Gastroesophageal sphincter (tissue), 4 donors: Measurements from ENCODE around the gene ARID3A. TPM values are rescaled to one million over a fixed set of nuclear protein-coding genes. Genes with fewer than 3 reads are reported as not detected.
A peak's percentile ranks its signal among the peaks of the same experiment; 100 is the strongest.
"Not testable (repeated sequence)": the region's sequence is repeated elsewhere in the genome, so short reads cannot be mapped to it uniquely, and the experiment has no call there.

Experiments used
- ATAC-seq: fragments of 150-250 bp; one replicate; pipeline ENCODE4 v1.9.1; 2016; ENCODE audit warnings: mild to moderate bottlenecking, moderate library complexity
- H3K27ac ChIP-seq, 4 donors: fragments of 200-600 bp; sonication (generic) in 3 of 4; 1 replicate in 3 of 4; 2 replicates in 1 of 4; pipeline ENCODE4 v1.5.1; 2016 to 2019
- H3K27me3 ChIP-seq: fragments of 200-600 bp; sonication (generic); one replicate; pipeline ENCODE4 v1.5.1; 2019
- H3K36me3 ChIP-seq, 2 donors: fragments of 200-600 bp; sonication (generic); one replicate each; pipeline ENCODE4 v1.5.1; 2019; ENCODE audit warnings: control low read depth in 1 of 2
- H3K4me1 ChIP-seq, 3 donors: fragments of 200-600 bp; sonication (generic); 1 replicate in 2 of 3; 2 replicates in 1 of 3; pipeline ENCODE4 v1.5.1; 2016 to 2019; ENCODE audit warnings: control low read depth in 2 of 3
- H3K4me3 ChIP-seq, 2 donors: fragments of 200-600 bp; sonication (generic); one replicate each; pipeline ENCODE4 v1.5.1; 2019; ENCODE audit warnings: mild to moderate bottlenecking in 1 of 2, moderate library complexity in 1 of 2
- H3K9me3 ChIP-seq, 3 donors: fragments of 200-600 bp; sonication (generic); one replicate each; pipeline ENCODE4 v1.5.1; 2017 to 2019; ENCODE audit warnings: control low read depth in 2 of 3
- CTCF ChIP-seq, 4 experiments: fragments of 200-600 bp in 2 of 4; fragments of 450-650 bp in 2 of 4; sonication (generic) in 1 of 4; IDR thresholded peaks; one replicate each; pipeline ENCODE4 v1.5.1; 2017 to 2019; ENCODE audit warnings: antibody characterized with exemption in 4 of 4, mild to moderate bottlenecking in 2 of 4, moderate library complexity in 2 of 4
- EP300 ChIP-seq: sonication (generic); formaldehyde crosslinking; IDR thresholded peaks from one replicate; pipeline ENCODE4 v1.6.1; 2017; ENCODE audit warnings: antibody characterized with exemption, mild to moderate bottlenecking
- POLR2A ChIP-seq, 2 donors: fragments of 450-650 bp; IDR thresholded peaks; one replicate each; pipeline ENCODE4 v1.6.1; 2017; ENCODE audit warnings: antibody characterized with exemption in 2 of 2, mild to moderate bottlenecking in 2 of 2, moderate library complexity in 1 of 2
- POLR2AphosphoS5 ChIP-seq: sonication (generic); formaldehyde crosslinking; IDR thresholded peaks from one replicate; pipeline ENCODE4 v1.6.1; 2017; ENCODE audit warnings: antibody characterized with exemption
- whole genome bisulfite sequencing, 2 donors: methylation state at CpG; one replicate each; pipeline ENCODE4 v1.1.5; 2018; ENCODE audit warnings: low coverage in 1 of 2; 5-methylcytosine and 5-hydroxymethylcytosine counted together
- total RNA-seq, 4 donors: library from RNA; depleted of rRNA; stranded (reverse); fragments of >200 nt; gene quantifications; one replicate each; pipeline ENCODE4 v1.1.0, GENCODE V29; 2016

The ARID3A gene
- total RNA-seq, 4 donors from 2014 or later = 3.6 to 6.2 (median 4.9) TPM

- no peak for ATAC-seq
- peaks cover 0 to 24% (median 5%) of the 10 kb centered on the region in 3 donors for H3K4me1 ChIP-seq
- peaks cover 0 to 72% of the 10 kb centered on the region in 2 donors for H3K36me3 ChIP-seq
- H3K4me3 ChIP-seq = no peak overlapping the region
- no peaks in the 10 kb centered on the region for H3K27me3 ChIP-seq
- TF ChIP-seq POLR2AphosphoS5 = no peak
- TF ChIP-seq CTCF (IDR thresholded peaks at IDR 0.05) = no peak
- TF ChIP-seq EP300 = no peak
- no peak for TF ChIP-seq POLR2A (IDR thresholded peaks at IDR 0.05)
- WGBS, 2 donors = 87 to 91% methylated on average over 16 to 19 of the region's 30 CpGs
- no peak overlapping the region for H3K27ac ChIP-seq
- H3K9me3 ChIP-seq = no peaks in the 10 kb centered on the region
Measured at GRCh38 chr19:888581-889385, 37.1 kb upstream of the ARID3A start.

- TF ChIP-seq CTCF (IDR thresholded peaks at IDR 0.05) = no peak
- no peak for TF ChIP-seq EP300
- TF ChIP-seq POLR2AphosphoS5 = no peak
- no peak for TF ChIP-seq POLR2A (IDR thresholded peaks at IDR 0.05)
- no peaks in the 10 kb centered on the region for H3K27me3 ChIP-seq
- H3K27ac ChIP-seq = no peak overlapping the region
- H3K9me3 ChIP-seq = no peaks in the 10 kb centered on the region
- no CpG with 5 or more reads among the region's 26 CpGs for WGBS, 2 donors
- ATAC-seq = no peak
- H3K36me3 ChIP-seq = peaks cover 0 to 62% of the 10 kb centered on the region in 2 donors
- H3K4me3 ChIP-seq = no peak overlapping the region
- peaks cover 0 to 25% (median 5%) of the 10 kb centered on the region in 3 donors for H3K4me1 ChIP-seq
Measured at GRCh38 chr19:889662-890295, 36.1 kb upstream of the ARID3A start.

GRCh38 chr19:890831-891230, 35.0 kb upstream of the ARID3A start:
- no peak for TF ChIP-seq POLR2AphosphoS5
- TF ChIP-seq POLR2A (IDR thresholded peaks at IDR 0.05) = no peak
- no peak for TF ChIP-seq EP300
- no peak for TF ChIP-seq CTCF (IDR thresholded peaks at IDR 0.05)
- Histone ChIP-seq H3K27ac (no peak overlapping the region), H3K4me1 (peaks cover 0 to 25% (median 5%) of the 10 kb centered on the region in 3 donors), H3K27me3 (no peaks in the 10 kb centered on the region), H3K36me3 (peaks cover 0 to 52% of the 10 kb centered on the region in 2 donors), H3K4me3 (no peak overlapping the region), H3K9me3 (no peaks in the 10 kb centered on the region)
- WGBS, 2 donors = 100% methylated on average over 3 of the region's 18 CpGs; no CpG with 5 or more reads in 1 of the 2 donors
- ATAC-seq = no peak

- 38 to 56% methylated on average over 10 to 13 of the region's 50 CpGs for WGBS, 2 donors
- Histone ChIP-seq H3K27ac (peak overlapping the region in 3 of 4 donors; percentile 85 to 97 (median 90)), H3K4me1 (peaks cover 0 to 25% (median 5%) of the 10 kb centered on the region in 3 donors), H3K4me3 (peak overlapping the region; percentile 51 to 78), H3K36me3 (peaks cover 0 to 48% of the 10 kb centered on the region in 2 donors)
- not testable (repeated sequence) for H3K9me3 ChIP-seq, ATAC-seq, H3K27me3 ChIP-seq
Measured at GRCh38 chr19:891421-892200, 34.2 kb upstream of the ARID3A start.

- H3K4me3 ChIP-seq = peak overlapping the region; percentile 51 to 78
- H3K27me3 ChIP-seq = no peaks in the 10 kb centered on the region
- H3K4me1 ChIP-seq = peaks cover 0 to 25% (median 5%) of the 10 kb centered on the region in 3 donors
- peaks cover 0 to 48% of the 10 kb centered on the region in 2 donors for H3K36me3 ChIP-seq
- ATAC-seq = no peak
- WGBS, 2 donors = 0 to 7% methylated on average over 5 to 10 of the region's 27 CpGs
- peak overlapping the region; percentile 48 to 97 (median 88) for H3K27ac ChIP-seq
- no peak for TF ChIP-seq EP300
- no peak for TF ChIP-seq POLR2A (IDR thresholded peaks at IDR 0.05)
- H3K9me3 ChIP-seq = no peaks in the 10 kb centered on the region
Measured at GRCh38 chr19:892243-892893, 33.5 kb upstream of the ARID3A start.
